WTC11 (cell line): Measurements from ENCODE around the gene KIF6.

Experiments used
- NR1H2 ChIP-seq: sonication (generic); formaldehyde crosslinking; IDR thresholded peaks from 2 replicates; pipeline ENCODE4 v1.9.0; 2021; ENCODE audit warnings: mild to moderate bottlenecking, moderate library complexity, missing genetic modification reagents
- NR3C1 ChIP-seq: sonication (generic); formaldehyde crosslinking; conservative IDR thresholded peaks from 2 replicates; pipeline ENCODE4 v1.8.1; 2023; ENCODE audit warnings: low read depth, mild to moderate bottlenecking, missing genetic modification reagents
- ZNF263 ChIP-seq: sonication (generic); formaldehyde crosslinking; IDR thresholded peaks from 2 replicates; pipeline ENCODE4 v1.8.1; 2022; ENCODE audit warnings: low read depth, mild to moderate bottlenecking, moderate library complexity, missing genetic modification reagents
- TF ChIP-seq, protein P1 (sequence below): fragments of 200-600 bp; IDR thresholded peaks from 2 replicates; pipeline ENCODE4 v1.8.0; 2022; ENCODE audit warnings: antibody characterized with exemption
- TF ChIP-seq, protein P2 (sequence below): sonication (generic); formaldehyde crosslinking; IDR thresholded peaks from 2 replicates; pipeline ENCODE4 v1.8.1; 2023; ENCODE audit warnings: mild to moderate bottlenecking, missing genetic modification reagents, moderate library complexity
- TF ChIP-seq, protein P3 (sequence below): sonication (generic); formaldehyde crosslinking; IDR thresholded peaks from 2 replicates; pipeline ENCODE4 v1.8.1; 2022; ENCODE audit warnings: low read depth, missing genetic modification reagents, borderline replicate concordance

DNA sequence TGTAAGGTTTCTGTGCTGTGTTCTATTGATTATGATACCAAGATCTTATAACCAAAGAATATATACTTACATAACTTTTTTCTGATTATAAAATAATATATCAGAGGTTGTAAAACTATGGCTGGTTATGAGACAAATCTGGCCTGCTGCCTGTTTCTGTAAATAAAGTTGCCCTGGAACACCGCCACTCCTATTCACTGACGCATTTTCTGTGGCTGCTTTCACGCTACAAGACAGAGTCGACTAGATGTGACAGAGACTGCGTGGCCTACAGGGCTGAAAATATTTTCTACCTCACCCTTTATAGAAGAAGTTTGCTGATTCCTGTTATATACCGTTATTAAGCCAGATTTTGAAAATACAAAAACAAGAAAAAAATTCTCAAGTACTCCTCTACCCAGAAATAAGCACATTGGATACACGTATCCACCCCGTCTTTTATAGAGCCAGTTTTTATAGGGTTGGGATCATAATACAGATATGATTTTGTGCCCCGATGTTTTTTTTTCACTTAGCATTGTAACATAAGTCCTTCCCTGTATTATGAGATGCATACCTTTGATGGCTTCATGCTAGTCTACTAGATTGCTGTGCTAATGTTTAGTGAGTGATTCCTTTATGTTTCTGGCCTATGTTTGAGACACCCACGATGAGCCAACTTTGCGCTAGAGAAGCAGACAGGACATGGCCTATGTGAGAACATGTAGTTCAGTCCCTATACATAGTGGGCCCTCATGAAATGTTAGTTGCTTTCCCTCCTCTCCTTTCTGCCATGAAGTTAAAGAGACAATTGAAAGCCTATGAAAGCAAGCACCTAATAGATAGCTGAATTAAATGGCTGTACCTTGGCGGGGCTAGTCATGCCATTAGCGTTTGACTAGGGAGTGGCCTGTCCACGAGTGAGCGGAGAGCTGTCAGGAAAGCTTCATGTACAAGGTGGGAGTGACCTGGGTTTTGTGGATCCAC is 304.6 kb downstream of the KIF6 start:
- TF ChIP-seq, protein P1, sequence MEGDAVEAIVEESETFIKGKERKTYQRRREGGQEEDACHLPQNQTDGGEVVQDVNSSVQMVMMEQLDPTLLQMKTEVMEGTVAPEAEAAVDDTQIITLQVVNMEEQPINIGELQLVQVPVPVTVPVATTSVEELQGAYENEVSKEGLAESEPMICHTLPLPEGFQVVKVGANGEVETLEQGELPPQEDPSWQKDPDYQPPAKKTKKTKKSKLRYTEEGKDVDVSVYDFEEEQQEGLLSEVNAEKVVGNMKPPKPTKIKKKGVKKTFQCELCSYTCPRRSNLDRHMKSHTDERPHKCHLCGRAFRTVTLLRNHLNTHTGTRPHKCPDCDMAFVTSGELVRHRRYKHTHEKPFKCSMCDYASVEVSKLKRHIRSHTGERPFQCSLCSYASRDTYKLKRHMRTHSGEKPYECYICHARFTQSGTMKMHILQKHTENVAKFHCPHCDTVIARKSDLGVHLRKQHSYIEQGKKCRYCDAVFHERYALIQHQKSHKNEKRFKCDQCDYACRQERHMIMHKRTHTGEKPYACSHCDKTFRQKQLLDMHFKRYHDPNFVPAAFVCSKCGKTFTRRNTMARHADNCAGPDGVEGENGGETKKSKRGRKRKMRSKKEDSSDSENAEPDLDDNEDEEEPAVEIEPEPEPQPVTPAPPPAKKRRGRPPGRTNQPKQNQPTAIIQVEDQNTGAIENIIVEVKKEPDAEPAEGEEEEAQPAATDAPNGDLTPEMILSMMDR: no peak
- TF ChIP-seq, protein P2, sequence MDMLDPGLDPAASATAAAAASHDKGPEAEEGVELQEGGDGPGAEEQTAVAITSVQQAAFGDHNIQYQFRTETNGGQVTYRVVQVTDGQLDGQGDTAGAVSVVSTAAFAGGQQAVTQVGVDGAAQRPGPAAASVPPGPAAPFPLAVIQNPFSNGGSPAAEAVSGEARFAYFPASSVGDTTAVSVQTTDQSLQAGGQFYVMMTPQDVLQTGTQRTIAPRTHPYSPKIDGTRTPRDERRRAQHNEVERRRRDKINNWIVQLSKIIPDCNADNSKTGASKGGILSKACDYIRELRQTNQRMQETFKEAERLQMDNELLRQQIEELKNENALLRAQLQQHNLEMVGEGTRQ (CRISPR knock-in tag): no peak
- TF ChIP-seq NR1H2 (CRISPR knock-in tag): no peak
- TF ChIP-seq, protein P3, sequence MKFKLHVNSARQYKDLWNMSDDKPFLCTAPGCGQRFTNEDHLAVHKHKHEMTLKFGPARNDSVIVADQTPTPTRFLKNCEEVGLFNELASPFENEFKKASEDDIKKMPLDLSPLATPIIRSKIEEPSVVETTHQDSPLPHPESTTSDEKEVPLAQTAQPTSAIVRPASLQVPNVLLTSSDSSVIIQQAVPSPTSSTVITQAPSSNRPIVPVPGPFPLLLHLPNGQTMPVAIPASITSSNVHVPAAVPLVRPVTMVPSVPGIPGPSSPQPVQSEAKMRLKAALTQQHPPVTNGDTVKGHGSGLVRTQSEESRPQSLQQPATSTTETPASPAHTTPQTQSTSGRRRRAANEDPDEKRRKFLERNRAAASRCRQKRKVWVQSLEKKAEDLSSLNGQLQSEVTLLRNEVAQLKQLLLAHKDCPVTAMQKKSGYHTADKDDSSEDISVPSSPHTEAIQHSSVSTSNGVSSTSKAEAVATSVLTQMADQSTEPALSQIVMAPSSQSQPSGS: no peak
- TF ChIP-seq NR3C1 (CRISPR knock-in tag): no peak
- TF ChIP-seq ZNF263 (CRISPR knock-in tag): no peak
